AG04449 (cell line): ENCODE measurements around the gene TMEM225B.
"Not testable (repeated sequence)": the region's sequence is repeated elsewhere in the genome, so short reads cannot be mapped to it uniquely, and the experiment has no call there.

Experiments
- CTCF ChIA-PET: fragments of 350-600 bp; formaldehyde crosslinking; extraction: SDS; loops from one replicate; lab custom pipeline; 2021; ENCODE audit warnings: antibody characterized with exemption; lab: Yijun Ruan, JAX
- POLR2A ChIA-PET: fragments of 400-600, 350-600 bp; formaldehyde crosslinking; extraction: SDS; loops from one replicate; lab custom pipeline; 2020; ENCODE audit warnings: antibody characterized with exemption, inconsistent platforms; lab: Yijun Ruan, JAX
- DNase-seq: peaks from one replicate; pipeline ENCODE4 v3.0.0-alpha.2; 2010; ENCODE audit warnings: low read depth, low spot score
- H3K4me3 ChIP-seq: 2 replicates; pipeline ENCODE4 v1.5.1; 2011; ENCODE audit warnings: low read depth, mild to moderate bottlenecking, control low read depth, low read length
- TF ChIP-seq, protein P1 (sequence below): IDR thresholded peaks from one replicate; pipeline ENCODE4 v1.5.1; 2011; ENCODE audit warnings: mild to moderate bottlenecking, moderate library complexity, low read length, control low read depth, inconsistent platforms; ENCODE audit not compliant: insufficient read depth; ENCODE audit errors: missing control alignments

The TMEM225B gene

DNA sequence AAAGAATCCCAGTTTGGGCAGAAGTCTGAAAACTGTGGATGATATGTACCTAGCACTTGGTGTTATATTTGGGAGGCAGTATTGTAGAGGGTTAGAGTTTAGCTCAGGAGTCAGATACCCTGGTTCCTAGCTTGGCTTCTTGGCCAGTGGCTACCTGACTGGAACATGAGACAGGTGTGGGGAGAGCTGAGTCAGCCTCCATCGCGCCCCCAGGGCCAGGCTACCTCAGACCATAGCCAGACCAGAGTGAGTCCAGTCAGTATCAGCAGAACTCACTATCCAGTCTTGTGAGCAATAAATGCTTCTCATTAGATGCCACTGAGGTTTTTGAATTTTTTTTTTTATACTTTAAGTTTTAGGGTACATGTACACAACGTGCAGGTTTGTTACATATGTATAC lies 55.7 kb downstream of the TMEM225B start:
- DNase-seq, result no peak
- TF ChIP-seq, protein P1, sequence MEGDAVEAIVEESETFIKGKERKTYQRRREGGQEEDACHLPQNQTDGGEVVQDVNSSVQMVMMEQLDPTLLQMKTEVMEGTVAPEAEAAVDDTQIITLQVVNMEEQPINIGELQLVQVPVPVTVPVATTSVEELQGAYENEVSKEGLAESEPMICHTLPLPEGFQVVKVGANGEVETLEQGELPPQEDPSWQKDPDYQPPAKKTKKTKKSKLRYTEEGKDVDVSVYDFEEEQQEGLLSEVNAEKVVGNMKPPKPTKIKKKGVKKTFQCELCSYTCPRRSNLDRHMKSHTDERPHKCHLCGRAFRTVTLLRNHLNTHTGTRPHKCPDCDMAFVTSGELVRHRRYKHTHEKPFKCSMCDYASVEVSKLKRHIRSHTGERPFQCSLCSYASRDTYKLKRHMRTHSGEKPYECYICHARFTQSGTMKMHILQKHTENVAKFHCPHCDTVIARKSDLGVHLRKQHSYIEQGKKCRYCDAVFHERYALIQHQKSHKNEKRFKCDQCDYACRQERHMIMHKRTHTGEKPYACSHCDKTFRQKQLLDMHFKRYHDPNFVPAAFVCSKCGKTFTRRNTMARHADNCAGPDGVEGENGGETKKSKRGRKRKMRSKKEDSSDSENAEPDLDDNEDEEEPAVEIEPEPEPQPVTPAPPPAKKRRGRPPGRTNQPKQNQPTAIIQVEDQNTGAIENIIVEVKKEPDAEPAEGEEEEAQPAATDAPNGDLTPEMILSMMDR, result no peak
- H3K4me3 ChIP-seq, result no peak overlapping the region
- ChIA-PET CTCF (no interaction called here), POLR2A (no interaction called here)

- CTCF ChIA-PET, DNase-seq, H3K4me3 ChIP-seq, POLR2A ChIA-PET: not testable (repeated sequence)
Measured at GRCh38 chr7:99654626-99655025, 56.6 kb downstream of the TMEM225B start.

DNA sequence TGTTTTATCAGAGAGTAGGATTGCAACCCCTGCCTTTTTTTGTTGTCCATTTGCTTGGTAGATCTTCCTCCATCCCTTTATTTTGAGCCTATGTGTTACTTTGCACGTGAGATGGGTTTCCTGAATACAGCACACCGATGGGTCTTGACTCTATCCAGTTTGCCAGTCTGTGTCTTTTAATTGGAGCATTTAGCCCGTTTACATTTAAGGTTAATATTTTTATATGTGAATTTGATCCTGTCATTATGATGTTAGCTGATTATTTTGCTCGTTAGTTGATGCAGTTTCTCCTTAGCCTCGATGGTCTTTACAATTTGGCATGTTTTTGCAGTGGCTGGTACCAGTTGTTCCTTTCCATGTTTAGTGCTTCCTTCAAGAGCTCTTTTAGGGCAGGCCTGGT lies 59.8 kb downstream of the TMEM225B start:
- H3K4me3 ChIP-seq, CTCF ChIA-PET, POLR2A ChIA-PET, DNase-seq: not testable (repeated sequence)
